ENCODE results near the gene TTYH3.
"Not testable (repeated sequence)": the region's sequence is repeated elsewhere in the genome, so short reads cannot be mapped to it uniquely, and the experiment has no call there.

DNA sequence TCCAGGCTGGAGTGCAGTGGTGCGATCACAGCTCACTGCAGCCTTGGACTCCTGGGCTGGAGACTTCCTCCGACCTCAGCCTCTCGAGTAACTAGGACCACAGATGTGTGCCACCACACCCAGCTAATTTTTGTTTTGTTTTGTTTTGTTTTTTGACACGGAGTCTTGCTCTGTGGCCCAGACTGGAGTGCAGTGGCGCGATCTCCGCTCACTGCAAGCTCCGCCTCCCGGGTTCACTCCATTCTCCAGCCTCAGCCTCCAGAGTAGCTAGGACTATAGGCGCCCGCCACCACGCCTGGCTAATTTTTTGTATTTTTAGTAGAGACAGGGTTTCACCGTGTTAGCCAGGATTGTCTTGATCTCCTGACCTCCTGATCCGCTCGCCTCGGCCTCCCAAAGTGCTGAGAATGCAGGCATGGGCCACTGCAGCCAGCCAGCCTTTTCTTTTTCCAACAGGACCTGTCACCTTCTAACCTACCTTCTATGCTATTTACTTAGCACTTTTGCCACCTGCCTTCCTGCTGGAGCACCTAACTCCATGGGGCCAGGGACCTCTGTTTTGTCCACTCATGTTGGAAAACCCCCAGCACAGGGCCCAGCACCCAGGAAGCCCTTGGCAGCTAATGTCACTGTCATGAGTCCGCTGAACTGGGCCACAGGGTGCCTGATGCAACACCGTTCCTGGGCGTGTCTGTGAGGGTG, 61.8 kb downstream of the TTYH3 start:
- TF ChIP-seq CTCF (IDR thresholded peaks at IDR 0.05); POLR2AphosphoS5 (IDR thresholded peaks at IDR 0.05; ENCODE audit: low read depth, low read length); REST (IDR thresholded peaks at IDR 0.05; ENCODE audit: insufficient read depth in 1 of 2, low read depth in 2 of 2, low read length in 1 of 2): not testable (repeated sequence)

All from Panc1 (cell line).